CD4-positive, alpha-beta T cell treated with Interleukin-4 for 1 hour (primary cell): ENCODE data around the gene WDR1.
A peak's percentile ranks its signal among the peaks of the same experiment; 100 is the strongest.

Source experiments
- DNase-seq, 2 donors: peaks; one replicate each; pipeline ENCODE4 v3.0.0-alpha.2; 2020 to 2022

WDR1 gene

DNA sequence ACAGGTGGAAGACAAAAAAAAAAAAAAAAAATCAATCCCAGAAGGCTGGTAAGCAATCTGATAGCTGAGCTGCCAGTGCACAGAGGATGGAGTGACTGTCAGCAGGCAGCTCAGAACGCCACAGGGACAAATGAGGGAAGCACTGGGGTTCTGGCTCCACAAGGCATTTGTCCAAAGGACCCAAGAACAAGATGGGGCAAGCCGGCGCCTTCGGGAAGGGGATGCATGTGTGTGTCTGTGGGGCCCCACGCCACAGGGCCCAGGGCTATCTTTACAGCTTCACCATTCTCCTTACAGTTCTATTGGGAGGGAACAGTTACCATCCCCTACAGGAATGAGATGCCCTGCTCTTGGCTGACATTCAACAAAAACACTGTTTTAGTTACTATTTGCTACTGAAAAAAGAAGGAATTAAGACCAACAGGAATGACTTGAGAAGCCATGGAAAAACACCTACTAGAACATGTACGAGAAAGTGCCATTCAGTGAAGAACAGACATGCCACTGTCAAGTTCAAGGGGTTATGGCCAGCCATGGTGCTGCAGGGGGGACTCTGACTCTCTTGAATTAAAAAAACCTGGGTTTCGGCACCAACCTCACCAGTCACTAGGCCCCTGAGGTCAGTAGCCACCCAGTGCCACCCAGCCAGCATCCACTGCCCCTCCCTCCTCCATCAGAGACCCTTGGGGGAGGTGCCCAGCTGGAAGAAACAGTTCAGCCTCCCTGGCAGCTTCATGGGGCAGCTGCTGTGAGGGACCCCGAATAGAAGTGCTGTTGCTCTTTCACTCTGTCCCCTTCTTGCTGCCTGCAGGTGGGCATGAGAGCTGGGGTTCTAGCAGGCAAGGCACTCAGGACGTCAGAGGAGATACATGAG lies 18.5 kb downstream of the WDR1 start:
- no peak for DNase-seq

GRCh38 chr4:10096978-10097335 lies 19.6 kb downstream of the WDR1 start:
- no peak for DNase-seq

GRCh38 chr4:10096201-10096977 lies 20.2 kb downstream of the WDR1 start:
- DNase-seq = peak; percentile 77 to 78

DNA sequence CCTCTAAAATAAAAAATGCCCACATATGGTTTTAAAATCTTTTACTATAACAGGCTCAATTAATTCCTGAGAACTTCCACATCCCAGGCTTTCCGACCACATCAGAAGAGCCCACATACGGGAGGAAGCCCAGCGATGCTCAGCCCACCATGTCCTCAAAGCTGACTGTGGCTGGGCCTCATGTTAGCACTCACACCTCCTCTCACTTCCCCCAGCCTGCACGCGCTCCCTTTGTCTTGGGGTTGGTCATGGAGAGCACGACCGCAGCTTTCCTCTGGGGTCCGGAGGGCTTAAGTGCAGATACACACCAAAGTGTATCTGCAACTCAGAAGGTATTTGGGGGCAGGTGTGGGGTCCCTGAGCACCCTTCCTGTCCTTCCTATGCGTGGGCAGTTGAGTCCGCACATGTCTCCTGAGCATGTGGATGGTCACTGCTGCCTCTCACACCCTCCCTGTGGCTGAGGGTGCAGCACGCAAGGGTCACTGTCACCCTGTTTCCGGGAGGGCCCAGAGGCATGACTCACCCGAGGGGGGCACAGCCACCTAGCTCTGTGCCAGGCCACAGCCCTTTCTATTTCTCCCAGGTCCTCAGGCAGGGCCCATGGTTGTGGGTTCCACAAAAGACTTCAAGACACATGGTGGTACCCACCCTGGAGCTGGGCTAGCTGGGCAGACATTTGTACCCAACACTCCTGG lies 21.2 kb downstream of the WDR1 start:
- peak in 1 of 2 donors; percentile 41 for DNase-seq

GRCh38 chr4:10094841-10095240 lies 21.8 kb downstream of the WDR1 start:
- DNase-seq = peak in 1 of 2 donors; percentile 22

DNA sequence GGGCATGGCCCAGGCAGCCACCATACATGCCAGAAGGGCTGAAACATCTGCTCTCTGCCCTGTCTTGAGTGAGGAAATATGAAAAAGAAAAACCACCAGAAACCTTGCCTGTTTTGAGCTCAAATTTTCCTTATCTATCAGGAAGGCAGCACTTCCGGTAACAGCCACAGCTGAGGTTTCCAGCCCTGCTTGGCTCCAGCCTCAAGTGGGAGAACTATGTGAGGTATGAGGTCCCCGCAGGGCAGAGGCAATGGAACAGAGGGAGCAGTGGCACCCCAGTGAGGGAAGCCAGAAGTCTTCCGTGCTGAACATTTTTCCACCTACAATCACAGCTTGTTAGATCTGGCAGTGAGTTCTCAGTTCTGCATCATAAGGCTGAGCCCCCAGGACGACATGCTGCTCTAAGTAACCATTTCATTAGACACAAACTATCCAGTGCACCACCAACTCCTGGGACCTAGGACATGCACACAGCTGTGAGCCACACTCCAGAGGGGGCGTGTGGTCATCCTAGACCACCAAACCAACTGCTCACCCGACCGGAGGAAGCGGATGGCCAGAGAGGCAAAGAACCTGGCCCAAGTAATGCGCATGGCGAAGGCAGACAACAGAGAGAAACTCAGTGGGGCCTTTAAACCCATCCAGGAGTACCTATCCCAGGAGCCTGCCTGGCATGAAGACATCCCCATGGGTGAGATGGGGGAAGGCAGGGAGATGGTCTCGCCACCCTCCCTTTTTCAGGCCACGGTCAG lies 22.6 kb downstream of the WDR1 start:
- peak in 1 of 2 donors; percentile 43 for DNase-seq

DNA sequence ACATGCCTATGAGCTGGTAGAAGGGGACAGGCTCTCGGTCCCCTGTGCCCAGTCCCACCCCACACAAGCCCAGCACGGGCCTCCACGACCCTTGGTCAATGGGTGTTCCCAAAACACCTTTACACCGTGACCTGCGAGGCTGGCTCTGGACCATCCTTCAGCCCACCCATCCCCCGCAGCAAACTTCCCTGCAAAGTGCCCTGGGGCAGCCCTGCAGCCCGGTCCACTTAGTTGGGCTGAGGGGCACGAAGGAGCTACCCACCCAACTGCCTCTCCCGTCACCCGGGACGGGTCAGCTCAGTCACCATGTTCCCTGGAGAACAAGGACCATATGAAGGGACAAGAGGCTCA lies 23.4 kb downstream of the WDR1 start:
- DNase-seq = no peak

- DNase-seq = no peak
Observed at GRCh38 chr4:10092481-10093270, 23.9 kb downstream of the WDR1 start.

DNA sequence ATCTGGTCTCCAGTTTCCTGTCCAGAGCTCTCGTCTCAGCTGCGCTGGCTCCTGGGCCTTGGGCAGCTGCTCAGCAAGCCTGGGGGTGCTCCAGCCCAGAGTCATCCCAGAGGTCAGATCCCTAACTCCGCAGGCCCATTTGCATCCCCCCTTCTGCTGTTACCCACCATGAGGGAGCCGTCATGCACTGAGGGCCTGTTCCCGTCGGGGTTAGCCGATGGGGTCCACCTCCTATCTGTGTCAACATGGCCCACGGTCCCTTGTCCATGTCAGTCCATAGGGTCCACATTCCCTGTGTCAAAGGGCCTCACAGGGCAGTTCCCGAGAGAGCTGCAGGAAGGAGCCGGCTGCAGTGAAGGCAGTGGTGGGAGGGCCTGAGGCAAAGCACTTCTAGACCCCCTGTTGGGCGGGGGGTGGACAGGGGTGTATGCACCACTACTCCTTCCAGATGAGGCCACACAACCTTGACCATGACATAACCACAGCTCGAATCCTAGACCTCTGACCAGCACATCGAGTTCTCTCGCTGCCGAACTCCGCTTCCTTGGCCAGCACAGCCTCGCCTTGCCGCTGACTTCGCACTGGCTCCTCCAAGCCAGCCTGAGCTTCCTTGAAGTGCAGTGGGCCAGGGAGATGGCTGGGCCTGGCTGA lies 24.9 kb downstream of the WDR1 start:
- no peak for DNase-seq

DNA sequence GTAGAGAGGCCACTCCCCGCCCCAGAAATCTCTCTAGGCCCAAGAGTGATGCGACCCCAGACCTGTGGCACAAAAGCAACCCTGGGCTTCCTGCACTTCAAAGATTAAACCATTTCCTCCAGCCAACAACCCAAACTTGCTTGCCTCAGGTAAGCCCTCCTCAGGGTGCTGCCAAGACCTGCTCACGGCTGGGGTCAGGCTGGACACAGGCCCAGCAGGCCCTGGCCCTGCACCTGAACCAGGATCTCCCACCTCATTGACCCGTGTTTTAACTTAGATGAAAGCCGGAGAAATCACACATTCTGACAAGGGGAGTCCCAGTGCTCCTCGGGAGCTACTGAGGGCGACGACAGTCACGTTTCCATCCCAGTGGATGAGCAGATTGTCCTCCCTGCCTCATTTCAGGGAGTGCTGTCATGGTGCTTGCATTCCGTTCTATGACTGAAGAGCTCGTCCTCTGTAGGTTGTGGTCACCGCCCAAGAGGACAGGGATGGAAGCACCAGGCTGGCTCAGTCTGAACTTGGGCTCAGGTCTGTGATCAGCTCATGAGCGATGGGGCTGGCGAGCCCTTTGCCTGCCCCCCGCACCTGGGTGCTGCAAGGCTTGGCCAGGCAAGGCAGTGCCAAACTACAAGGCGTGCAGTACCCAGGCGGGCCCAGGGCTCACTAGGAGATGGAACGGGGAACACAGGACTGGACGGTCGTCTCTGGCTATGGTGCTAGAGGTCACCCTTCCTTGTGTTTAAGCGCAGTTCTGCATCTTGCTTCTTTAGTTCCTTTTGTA lies 25.9 kb downstream of the WDR1 start:
- no peak for DNase-seq

GRCh38 chr4:10089346-10089745 lies 27.3 kb downstream of the WDR1 start:
- DNase-seq = no peak

GRCh38 chr4:10088135-10089010 lies 28.2 kb downstream of the WDR1 start:
- no peak for DNase-seq

DNA sequence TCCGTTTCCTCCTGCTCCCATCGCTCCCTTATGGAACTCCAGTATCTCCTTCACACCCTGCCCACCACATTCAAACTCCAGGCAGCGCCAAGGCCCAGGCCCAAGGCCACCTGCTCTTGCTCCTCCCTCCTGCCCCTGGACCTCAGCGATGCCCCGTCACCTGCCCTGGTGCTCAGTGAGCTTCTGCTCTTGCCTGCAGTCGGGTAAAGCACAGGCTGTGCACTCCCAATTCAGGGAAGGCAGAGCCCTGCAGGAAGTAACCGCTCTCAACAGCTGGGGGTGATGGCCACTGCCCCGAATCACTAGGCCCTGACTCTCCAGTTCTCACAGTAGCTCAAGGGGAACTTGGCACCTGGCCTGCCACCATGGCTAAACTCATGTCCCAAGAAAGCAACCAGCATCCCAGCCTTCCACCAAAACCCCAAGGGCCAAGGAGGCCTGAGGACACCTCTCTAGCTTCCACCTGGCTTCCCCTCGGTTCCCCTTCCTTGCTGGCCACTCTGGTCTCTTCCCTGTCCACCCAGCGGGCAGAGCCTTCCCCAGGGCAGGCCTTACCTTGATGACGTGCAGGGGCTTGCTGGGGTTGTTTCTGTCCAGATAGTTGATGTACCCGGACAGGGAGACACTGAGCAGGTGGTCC lies 29.3 kb downstream of the WDR1 start:
- DNase-seq = no peak

- no peak for DNase-seq
Observed at GRCh38 chr4:10086506-10087120, 30.0 kb downstream of the WDR1 start.

- no peak for DNase-seq
Observed at GRCh38 chr4:10085828-10086505, 30.6 kb downstream of the WDR1 start.

GRCh38 chr4:10085386-10085785 lies 31.2 kb downstream of the WDR1 start:
- DNase-seq = no peak

DNA sequence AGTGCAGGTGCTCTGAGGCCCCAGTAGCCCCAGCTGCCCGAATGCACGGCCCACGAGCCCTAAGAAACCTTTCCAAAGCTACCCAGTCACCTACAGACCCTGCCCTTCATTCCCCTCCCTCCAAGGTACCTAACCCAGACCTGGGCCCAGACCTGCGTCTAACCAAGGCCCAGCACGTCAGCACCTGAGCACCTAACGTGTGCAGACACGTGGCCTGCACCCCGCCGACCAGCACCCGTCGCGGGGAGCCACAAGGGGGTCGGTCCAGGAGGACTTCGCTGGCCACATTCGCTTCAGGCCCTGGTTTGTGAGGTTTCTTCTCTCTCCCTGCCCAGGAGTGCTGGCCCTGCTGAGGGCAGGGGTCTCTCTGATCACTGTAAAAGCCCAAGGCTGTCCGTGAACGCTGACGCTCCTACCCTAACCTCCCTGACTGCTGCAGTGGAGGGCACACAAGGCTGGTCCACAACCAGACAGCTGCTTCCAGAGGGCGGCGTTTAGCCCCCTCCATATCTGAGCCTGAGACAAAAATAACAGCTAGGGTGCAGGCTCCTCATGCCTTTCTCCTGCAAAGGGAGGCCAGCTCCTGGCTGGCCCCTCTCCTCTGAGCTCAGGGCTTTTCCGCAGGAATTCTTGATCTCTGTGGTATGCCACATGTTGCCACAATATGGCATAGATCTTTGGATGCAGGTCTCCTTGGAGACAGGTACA lies 31.8 kb downstream of the WDR1 start:
- DNase-seq = peak in 1 of 2 donors; percentile 4
